Mucosa of descending colon (tissue), 3 donors: ENCODE results near the gene SLC35F2. TPM values are rescaled to one million over a fixed set of nuclear protein-coding genes. Genes with fewer than 3 reads are reported as not detected.
"Not testable (repeated sequence)": the region's sequence is repeated elsewhere in the genome, so short reads cannot be mapped to it uniquely, and the experiment has no call there.

Experiments
- ATAC-seq: fragments of 200-7000 bp; cut with Tn5 transposase; one replicate; pipeline ENCODE4 v1.9.1; 2020; ENCODE audit warnings: mild to moderate bottlenecking, moderate library complexity
- DNase-seq, 3 donors: peaks; one replicate each; pipeline ENCODE4 v3.0.0-alpha.2; 2020
- H3K36me3 ChIP-seq: fragments of 200-600 bp; one replicate; pipeline ENCODE4 v1.8.0; 2021; ENCODE audit warnings: low read depth, mild to moderate bottlenecking
- H3K4me1 ChIP-seq: fragments of 200-600 bp; one replicate; pipeline ENCODE4 v1.8.0; 2021; ENCODE audit warnings: low read depth, mild to moderate bottlenecking
- H3K4me3 ChIP-seq: fragments of 200-600 bp; one replicate; pipeline ENCODE4 v1.8.0; 2021; ENCODE audit warnings: mild to moderate bottlenecking
- H3K9me3 ChIP-seq: fragments of 200-600 bp; one replicate; pipeline ENCODE4 v1.8.0; 2021; ENCODE audit warnings: mild to moderate bottlenecking
- intact Hi-C, 2 donors: fragments of 100-400 bp; cut with DNase I in 1 of 2; cut with micrococcal nuclease in 1 of 2; formaldehyde crosslinking; loops; one replicate each; pipeline versions ENCODE4 v1.11.0 to v1.11.1; 2022; cut with DNase I, micrococcal nuclease
- total RNA-seq, 3 donors: library from RNA; stranded (reverse); fragmentation: NEBNext Ultra II Directional in 2 of 3; extraction: Animal tissue kit (Norgen Biotek cat#: 25700) in 2 of 3; gene quantifications; one replicate each; pipeline versions ENCODE4 v1.2.1 to v1.2.4, GENCODE V29; 2021 to 2023
- TF ChIP-seq, protein P1 (sequence below): fragments of 200-600 bp; IDR thresholded peaks from one replicate; pipeline ENCODE4 v1.8.0; 2022; ENCODE audit warnings: antibody characterized with exemption, mild to moderate bottlenecking
- donor health status: DM: no; HTN: no; CAD: no; lungs with moderate emphysema.
- donor health status: DM: no; HTN: no; CAD: no.
- donor health status: DM: no; HTN: yes; CAD: no.

SLC35F2 gene
- total RNA-seq, 3 donors from 2014 or later, result 13.2 to 32.7 (median 31.6) TPM

DNA sequence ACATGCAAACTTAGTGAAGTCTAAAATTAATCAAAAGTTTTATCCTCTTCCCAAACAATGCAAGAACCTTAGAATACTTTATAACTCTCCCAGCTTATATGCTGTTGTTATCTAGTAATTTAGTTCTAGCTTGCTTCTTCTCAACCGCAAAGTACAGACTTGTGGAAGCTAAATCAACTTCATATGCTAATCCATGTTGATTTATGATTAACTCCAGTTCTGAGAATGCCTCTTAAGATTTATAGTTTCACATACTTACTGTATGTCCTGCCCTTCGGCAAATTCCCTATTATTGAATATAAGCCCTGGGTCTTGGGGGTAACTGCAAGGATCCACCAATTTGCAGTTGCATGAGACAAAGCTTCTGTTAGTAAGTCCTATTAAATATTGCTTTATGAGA, 17.6 kb upstream of the SLC35F2 start:
- intact Hi-C loops, result no loop called here
- no peaks in the 10 kb centered on the region for H3K9me3 ChIP-seq
- H3K4me1 ChIP-seq, result no peaks in the 10 kb centered on the region
- H3K36me3 ChIP-seq, result no peaks in the 10 kb centered on the region
- TF ChIP-seq, protein P1, sequence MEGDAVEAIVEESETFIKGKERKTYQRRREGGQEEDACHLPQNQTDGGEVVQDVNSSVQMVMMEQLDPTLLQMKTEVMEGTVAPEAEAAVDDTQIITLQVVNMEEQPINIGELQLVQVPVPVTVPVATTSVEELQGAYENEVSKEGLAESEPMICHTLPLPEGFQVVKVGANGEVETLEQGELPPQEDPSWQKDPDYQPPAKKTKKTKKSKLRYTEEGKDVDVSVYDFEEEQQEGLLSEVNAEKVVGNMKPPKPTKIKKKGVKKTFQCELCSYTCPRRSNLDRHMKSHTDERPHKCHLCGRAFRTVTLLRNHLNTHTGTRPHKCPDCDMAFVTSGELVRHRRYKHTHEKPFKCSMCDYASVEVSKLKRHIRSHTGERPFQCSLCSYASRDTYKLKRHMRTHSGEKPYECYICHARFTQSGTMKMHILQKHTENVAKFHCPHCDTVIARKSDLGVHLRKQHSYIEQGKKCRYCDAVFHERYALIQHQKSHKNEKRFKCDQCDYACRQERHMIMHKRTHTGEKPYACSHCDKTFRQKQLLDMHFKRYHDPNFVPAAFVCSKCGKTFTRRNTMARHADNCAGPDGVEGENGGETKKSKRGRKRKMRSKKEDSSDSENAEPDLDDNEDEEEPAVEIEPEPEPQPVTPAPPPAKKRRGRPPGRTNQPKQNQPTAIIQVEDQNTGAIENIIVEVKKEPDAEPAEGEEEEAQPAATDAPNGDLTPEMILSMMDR, result no peak
- H3K4me3 ChIP-seq, result no peak overlapping the region
- DNase-seq (no peak), ATAC-seq (no peak)

DNA sequence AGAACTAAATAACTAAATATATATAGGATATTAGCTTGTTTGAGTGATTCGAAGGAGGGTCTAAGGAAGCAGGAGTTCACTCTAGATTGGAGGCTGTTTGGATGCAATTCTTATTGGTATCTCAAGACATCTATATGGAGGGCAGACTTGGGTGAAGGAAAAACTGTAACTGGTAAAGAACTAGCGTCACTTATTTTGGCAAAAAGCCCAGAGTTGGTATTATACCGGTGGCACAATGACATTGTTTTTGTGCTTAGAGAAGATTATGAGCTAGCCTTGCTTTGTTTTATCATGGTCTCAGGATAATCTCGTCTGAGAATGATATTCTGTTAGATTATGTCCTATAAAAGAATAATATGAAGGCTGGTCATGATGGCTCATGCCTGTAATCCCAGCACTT, 6.0 kb upstream of the SLC35F2 start:
- H3K36me3 ChIP-seq, result no peaks in the 10 kb centered on the region
- TF ChIP-seq, protein P1, result no peak
- DNase-seq (no peak), ATAC-seq (no peak)
- intact Hi-C loops, result no loop called here
- H3K9me3 ChIP-seq, result no peaks in the 10 kb centered on the region
- H3K4me3 ChIP-seq, result no peak overlapping the region
- H3K4me1 ChIP-seq, result no peaks in the 10 kb centered on the region

DNA sequence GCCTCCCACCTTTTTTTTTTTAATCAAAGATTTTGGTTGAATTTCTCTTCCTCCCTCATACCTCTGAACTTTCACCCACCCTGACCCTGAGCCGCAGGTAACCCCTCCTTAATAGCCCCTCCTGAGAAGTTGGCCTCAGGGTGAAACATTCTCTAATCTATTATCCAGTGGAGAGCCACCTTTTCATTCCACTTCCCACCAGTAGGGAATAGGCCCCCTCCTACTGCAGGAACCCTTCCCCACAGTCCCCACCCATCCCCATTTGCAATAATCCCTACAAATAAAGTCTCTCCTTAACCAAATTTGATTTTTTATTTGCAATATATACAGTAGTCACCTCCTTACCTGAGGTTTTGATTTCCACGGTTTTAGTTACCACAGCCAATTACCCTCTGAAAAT, 2.1 kb upstream of the SLC35F2 start:
- intact Hi-C loops, result no loop called here
- TF ChIP-seq, protein P1, result no peak

DNA sequence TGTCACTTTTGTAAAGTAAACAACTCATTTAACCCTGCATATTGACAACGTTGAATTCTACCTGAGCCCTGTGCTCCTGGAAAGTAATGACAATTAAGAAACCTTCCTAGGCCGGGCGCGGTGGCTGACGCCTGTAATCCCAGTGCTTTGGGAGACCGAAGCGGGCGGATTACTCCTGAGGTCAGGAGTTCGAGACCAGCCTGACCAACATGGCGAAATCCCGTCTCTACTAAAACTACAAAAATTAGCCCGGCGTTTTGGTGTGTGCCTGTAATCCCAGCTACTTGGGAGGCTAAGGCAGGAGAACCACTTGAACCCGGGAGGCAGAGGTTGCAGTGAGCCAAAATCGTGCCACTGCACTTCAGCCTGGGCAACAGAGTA, 1.6 kb upstream of the SLC35F2 start:
- intact Hi-C loops, H3K4me3 ChIP-seq, H3K4me1 ChIP-seq, H3K9me3 ChIP-seq, H3K36me3 ChIP-seq, ATAC-seq: not testable (repeated sequence)
- DNase-seq, result peak in 1 of 3 donors; percentile 41

More for the DNA sequence above, 2.1 kb upstream of the SLC35F2 start:
- Histone ChIP-seq H3K36me3 (no peaks in the 10 kb centered on the region), H3K4me3 (no peak overlapping the region), H3K9me3 (no peaks in the 10 kb centered on the region), H3K4me1 (no peaks in the 10 kb centered on the region)
- no peak for ATAC-seq
- no peak for DNase-seq

DNA sequence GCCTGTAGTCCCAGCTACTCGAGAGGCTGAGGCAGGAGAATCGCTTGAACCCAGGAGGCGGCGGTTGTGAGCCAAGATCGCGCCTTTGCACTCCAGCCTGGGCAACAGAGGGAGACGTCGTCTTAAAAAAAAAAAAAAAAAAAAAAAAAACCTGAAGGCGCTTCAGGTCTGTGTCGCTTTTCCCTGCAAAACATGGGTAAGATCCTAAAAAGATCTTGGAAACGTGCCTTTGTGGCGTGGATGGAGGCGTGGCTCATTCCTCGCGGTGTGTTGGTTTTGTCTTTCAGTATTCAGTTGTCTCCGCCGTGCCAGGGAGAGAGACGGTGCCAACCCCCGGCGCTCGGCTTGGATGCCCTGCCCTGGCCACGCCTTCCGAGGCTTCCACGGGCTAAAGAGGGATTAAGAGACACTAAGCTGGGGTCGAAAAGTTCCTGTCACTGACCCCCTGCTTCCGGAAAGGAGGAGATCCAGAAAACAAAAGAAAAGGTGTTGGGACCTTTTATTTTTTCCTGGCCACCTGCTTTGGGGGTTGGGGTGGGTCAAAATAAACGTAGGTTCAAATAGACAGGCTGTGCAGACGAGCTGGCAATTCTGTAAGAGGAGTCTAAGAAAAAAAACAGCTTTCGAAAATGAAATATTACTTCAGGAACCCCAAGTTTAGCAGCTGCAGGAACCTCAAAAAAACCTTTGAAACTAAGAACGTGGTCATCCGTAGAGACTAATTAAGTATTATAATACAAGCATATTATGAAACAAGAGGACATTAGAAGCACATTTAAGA, 1.1 kb upstream of the SLC35F2 start:
- peak; percentile 31 for ATAC-seq

DNA sequence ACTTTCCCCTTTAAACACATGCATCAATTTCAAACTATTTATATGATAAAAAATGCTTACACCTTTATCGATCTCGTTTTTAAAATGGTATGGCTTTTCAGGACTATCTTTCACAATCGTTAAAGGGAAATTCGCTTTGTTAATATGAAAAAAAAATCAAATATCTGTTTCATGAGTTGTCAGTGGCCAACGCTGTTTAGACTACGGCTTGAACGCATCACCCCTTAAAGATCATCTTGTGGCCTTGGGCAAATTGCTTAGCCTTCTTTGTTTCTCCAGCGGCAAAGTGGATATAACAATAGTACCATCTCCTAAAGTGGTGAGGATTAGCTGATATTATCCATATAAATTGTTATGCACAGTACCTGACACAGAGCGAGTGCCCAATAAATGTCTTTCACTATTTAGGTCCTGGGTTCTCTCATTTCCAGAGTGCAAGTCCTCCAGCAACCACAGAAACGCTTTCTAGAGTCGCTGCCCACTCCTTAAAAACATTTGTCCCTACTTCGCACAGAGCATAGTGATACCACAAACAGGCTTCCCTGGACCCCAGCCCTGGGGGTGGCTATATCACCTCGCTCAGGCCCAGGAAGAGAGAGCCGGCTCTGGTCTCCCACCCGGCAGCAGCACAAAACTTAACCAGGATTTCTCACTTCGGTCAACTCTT, 904 bp downstream of the SLC35F2 start:
- no peaks in the 10 kb centered on the region for H3K4me1 ChIP-seq
- no peaks in the 10 kb centered on the region for H3K36me3 ChIP-seq
- DNase-seq (no peak), ATAC-seq (no peak)
- peak overlapping the region; percentile 61 for H3K4me3 ChIP-seq
- TF ChIP-seq, protein P1, result no peak
- H3K9me3 ChIP-seq, result no peaks in the 10 kb centered on the region
- intact Hi-C loops, result no loop called here

More for the DNA sequence above, 1.1 kb upstream of the SLC35F2 start:
- H3K4me1 ChIP-seq, result no peaks in the 10 kb centered on the region
- intact Hi-C loops, result no loop called here
- TF ChIP-seq, protein P1, result no peak
- DNase-seq, result peak; percentile 79 to 81 (median 80)
- H3K4me3 ChIP-seq, result no peak overlapping the region
- no peaks in the 10 kb centered on the region for H3K9me3 ChIP-seq
- H3K36me3 ChIP-seq, result no peaks in the 10 kb centered on the region
